ENCODE data around the gene ALDH1L2. TPM values are rescaled to one million over a fixed set of nuclear protein-coding genes. Genes with fewer than 3 reads are reported as not detected.

Gene ALDH1L2
- total RNA-seq, 1 donor from 2014 or later: 69.2 TPM

- TF ChIP-seq CTCF (IDR thresholded peaks at IDR 0.05; ENCODE audit: insufficient read depth, low read depth, low read length) (no peak), EZH2 (IDR thresholded peaks at IDR 0.05; ENCODE audit: insufficient read depth, low read length) (no peak)
- H3K4me1 ChIP-seq (ENCODE audit: insufficient read depth, low read length): no peaks in the 10 kb centered on the region
- H3K27ac ChIP-seq (ENCODE audit: low read depth, low read length): no peak overlapping the region
- H3K4me2 ChIP-seq (ENCODE audit: low read length): no peak overlapping the region
- no peak overlapping the region for H3K9ac ChIP-seq (ENCODE audit: low read length)
- H3K36me3 ChIP-seq (ENCODE audit: insufficient read depth, low read length): peaks cover 20% of the 10 kb centered on the region
- Mint-ChIP-seq H3K4me3 (ENCODE audit: unreplicated experiment) (no peak overlapping the region), H3K27ac (ENCODE audit: unreplicated experiment) (no peak overlapping the region), H3K9me3 (ENCODE audit: unreplicated experiment) (peaks cover 2% of the 10 kb centered on the region), H3K36me3 (ENCODE audit: low read depth, unreplicated experiment) (peaks cover 36% of the 10 kb centered on the region), H3K4me1 (ENCODE audit: low read depth, unreplicated experiment) (peaks cover 3% of the 10 kb centered on the region), H3K27me3 (ENCODE audit: low read depth, unreplicated experiment) (no peaks in the 10 kb centered on the region)
- DNase-seq (ENCODE audit: low read depth) (no peak), FAIRE-seq (no peak)
- H2AFZ ChIP-seq (ENCODE audit: low read depth, low read length): no peak overlapping the region
- no peaks in the 10 kb centered on the region for H3K79me2 ChIP-seq (ENCODE audit: insufficient read depth, low read length)
- no peaks in the 10 kb centered on the region for H3K27me3 ChIP-seq (ENCODE audit: insufficient read depth, low read length)
- H3K4me3 ChIP-seq (ENCODE audit: insufficient read depth, low read depth, low read length): no peak overlapping the region
- no peaks in the 10 kb centered on the region for H3K9me3 ChIP-seq (ENCODE audit: insufficient read depth, low read depth, low read length)
- H4K20me1 ChIP-seq (ENCODE audit: insufficient read depth, low read length): peaks cover 10% of the 10 kb centered on the region
These were observed 85.6 kb downstream of the ALDH1L2 start for GRCh38 chr12:104998423-104999346.

- Histone ChIP-seq H3K9ac (ENCODE audit: low read length) (no peak overlapping the region), H3K4me1 (ENCODE audit: insufficient read depth, low read length) (no peaks in the 10 kb centered on the region), H3K27ac (ENCODE audit: low read depth, low read length) (no peak overlapping the region), H3K79me2 (ENCODE audit: insufficient read depth, low read length) (no peaks in the 10 kb centered on the region), H3K4me2 (ENCODE audit: low read length) (no peak overlapping the region), H3K27me3 (ENCODE audit: insufficient read depth, low read length) (no peaks in the 10 kb centered on the region), H3K9me3 (ENCODE audit: insufficient read depth, low read depth, low read length) (no peaks in the 10 kb centered on the region), H2AFZ (ENCODE audit: low read depth, low read length) (no peak overlapping the region), H4K20me1 (ENCODE audit: insufficient read depth, low read length) (peaks cover 6% of the 10 kb centered on the region), H3K36me3 (ENCODE audit: insufficient read depth, low read length) (peaks cover 17% of the 10 kb centered on the region), H3K4me3 (ENCODE audit: insufficient read depth, low read depth, low read length) (no peak overlapping the region)
- Mint-ChIP-seq H3K27me3 (ENCODE audit: low read depth, unreplicated experiment) (no peaks in the 10 kb centered on the region), H3K9me3 (ENCODE audit: unreplicated experiment) (peaks cover 2% of the 10 kb centered on the region), H3K4me1 (ENCODE audit: low read depth, unreplicated experiment) (peaks cover 3% of the 10 kb centered on the region), H3K4me3 (ENCODE audit: unreplicated experiment) (no peak overlapping the region), H3K36me3 (ENCODE audit: low read depth, unreplicated experiment) (peaks cover 34% of the 10 kb centered on the region), H3K27ac (ENCODE audit: unreplicated experiment) (no peak overlapping the region)
- TF ChIP-seq CTCF (IDR thresholded peaks at IDR 0.05; ENCODE audit: insufficient read depth, low read depth, low read length): no peak
- TF ChIP-seq EZH2 (IDR thresholded peaks at IDR 0.05; ENCODE audit: insufficient read depth, low read length): no peak
- DNase-seq (ENCODE audit: low read depth) (no peak), FAIRE-seq (no peak)
These were observed 86.7 kb downstream of the ALDH1L2 start for GRCh38 chr12:104997541-104997940.

GRCh38 chr12:104994336-104994735 lies 89.9 kb downstream of the ALDH1L2 start:
- H3K9ac ChIP-seq (ENCODE audit: low read length): no peak overlapping the region
- Mint-ChIP-seq H3K9me3 (ENCODE audit: unreplicated experiment) (no peaks in the 10 kb centered on the region), H3K27ac (ENCODE audit: unreplicated experiment) (no peak overlapping the region), H3K27me3 (ENCODE audit: low read depth, unreplicated experiment) (no peaks in the 10 kb centered on the region), H3K4me3 (ENCODE audit: unreplicated experiment) (no peak overlapping the region), H3K36me3 (ENCODE audit: low read depth, unreplicated experiment) (peaks cover 33% of the 10 kb centered on the region), H3K4me1 (ENCODE audit: low read depth, unreplicated experiment) (peaks cover 3% of the 10 kb centered on the region)
- H3K79me2 ChIP-seq (ENCODE audit: insufficient read depth, low read length): peaks cover 12% of the 10 kb centered on the region
- H2AFZ ChIP-seq (ENCODE audit: low read depth, low read length): no peak overlapping the region
- H3K4me3 ChIP-seq (ENCODE audit: insufficient read depth, low read depth, low read length): no peak overlapping the region
- H4K20me1 ChIP-seq (ENCODE audit: insufficient read depth, low read length): peaks cover 15% of the 10 kb centered on the region
- FAIRE-seq (no peak), DNase-seq (ENCODE audit: low read depth) (no peak)
- H3K9me3 ChIP-seq (ENCODE audit: insufficient read depth, low read depth, low read length): no peaks in the 10 kb centered on the region
- no peak for TF ChIP-seq CTCF (IDR thresholded peaks at IDR 0.05; ENCODE audit: insufficient read depth, low read depth, low read length)
- no peak for TF ChIP-seq EZH2 (IDR thresholded peaks at IDR 0.05; ENCODE audit: insufficient read depth, low read length)
- H3K27ac ChIP-seq (ENCODE audit: low read depth, low read length): no peak overlapping the region
- no peaks in the 10 kb centered on the region for H3K27me3 ChIP-seq (ENCODE audit: insufficient read depth, low read length)
- no peak overlapping the region for H3K4me2 ChIP-seq (ENCODE audit: low read length)
- no peaks in the 10 kb centered on the region for H3K4me1 ChIP-seq (ENCODE audit: insufficient read depth, low read length)
- H3K36me3 ChIP-seq (ENCODE audit: insufficient read depth, low read length): peaks cover 18% of the 10 kb centered on the region

Measured in astrocyte (in vitro differentiated cells and primary cell).